Activated gamma-delta T cell (primary cell): ENCODE data around the gene MORN3.
"Not testable (repeated sequence)": the region's sequence is repeated elsewhere in the genome, so short reads cannot be mapped to it uniquely, and the experiment has no call there.

Source experiments
- DNase-seq: peaks from one replicate; lab custom pipeline; 2025; lab: John Stamatoyannopoulos, UW

Gene MORN3

DNA sequence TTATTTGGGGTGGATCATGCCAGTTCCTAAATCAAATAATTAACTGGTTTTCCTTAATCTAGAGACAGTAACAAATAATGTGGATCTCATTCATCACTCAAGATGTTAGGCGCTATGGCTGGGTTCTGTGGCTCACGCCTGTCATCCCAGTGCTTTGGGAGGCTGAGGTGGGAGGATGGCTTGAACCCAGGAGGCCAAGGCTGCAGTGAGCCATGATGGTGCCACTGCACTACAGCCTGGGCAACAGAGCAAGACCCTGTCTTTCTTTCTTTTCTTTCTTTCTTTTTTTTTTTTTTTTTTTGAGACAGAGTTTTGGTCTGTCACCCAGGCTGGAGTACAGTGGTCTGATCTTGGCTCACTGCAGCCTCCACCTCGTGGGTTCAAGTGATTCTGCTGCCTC, 23.3 kb upstream of the MORN3 start:
- DNase-seq, result not testable (repeated sequence)

DNA sequence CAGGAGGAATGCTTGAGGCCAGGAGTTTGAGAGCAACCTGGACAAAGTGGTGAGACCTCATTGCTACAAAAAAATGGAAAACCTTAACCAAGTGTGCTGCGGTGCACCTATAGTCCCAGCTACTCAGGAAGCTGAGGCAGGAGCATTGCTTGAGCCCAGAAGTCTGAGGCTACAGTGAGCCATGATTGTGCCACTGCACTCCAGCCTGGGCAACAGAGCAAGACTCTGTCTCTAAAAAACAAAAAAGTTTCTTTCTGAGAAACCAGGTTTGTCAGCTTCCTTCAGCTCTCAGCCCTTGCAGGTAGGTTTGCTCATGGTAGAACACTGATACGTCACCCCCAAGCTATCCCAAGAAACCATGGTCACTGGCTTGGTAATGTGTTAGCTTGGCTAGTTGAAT, 20.0 kb upstream of the MORN3 start:
- no peak for DNase-seq

GRCh38 chr12:121688966-121689365, 19.5 kb upstream of the MORN3 start:
- no peak for DNase-seq

GRCh38 chr12:121679661-121680197, 10.3 kb upstream of the MORN3 start:
- not testable (repeated sequence) for DNase-seq

DNA sequence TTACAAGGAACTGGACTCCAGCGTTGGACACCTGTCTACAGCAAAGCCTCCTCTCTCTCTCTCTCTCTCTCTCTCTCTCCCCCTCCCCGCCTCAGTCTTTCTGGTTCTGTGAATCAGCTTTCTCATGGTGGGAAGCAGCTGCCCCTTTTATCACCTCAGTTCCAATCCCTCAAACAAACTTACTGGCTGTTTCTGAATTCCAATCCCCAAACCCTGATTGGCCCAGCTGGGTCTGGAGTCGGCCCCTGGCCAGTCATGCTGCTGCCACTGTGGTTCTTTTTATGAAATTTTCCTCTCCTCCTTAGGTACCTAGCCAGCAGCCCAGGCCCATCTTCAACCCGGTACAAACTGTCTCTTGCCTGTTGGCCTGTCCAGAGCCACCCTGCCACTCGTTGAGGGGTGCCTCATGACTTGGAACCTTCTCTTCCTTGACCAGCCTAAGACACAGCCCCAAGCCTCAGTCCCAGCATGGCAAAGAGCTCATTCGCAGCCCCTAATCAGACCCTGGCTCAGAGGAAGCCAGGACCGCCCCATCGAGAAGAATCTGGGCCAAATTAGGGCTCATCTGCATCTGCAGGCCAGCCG, 9.4 kb upstream of the MORN3 start:
- no peak for DNase-seq

GRCh38 chr12:121678305-121678704, 8.9 kb upstream of the MORN3 start:
- no peak for DNase-seq

- DNase-seq, result no peak
These were observed 6.7 kb upstream of the MORN3 start for GRCh38 chr12:121676190-121676589.

DNA sequence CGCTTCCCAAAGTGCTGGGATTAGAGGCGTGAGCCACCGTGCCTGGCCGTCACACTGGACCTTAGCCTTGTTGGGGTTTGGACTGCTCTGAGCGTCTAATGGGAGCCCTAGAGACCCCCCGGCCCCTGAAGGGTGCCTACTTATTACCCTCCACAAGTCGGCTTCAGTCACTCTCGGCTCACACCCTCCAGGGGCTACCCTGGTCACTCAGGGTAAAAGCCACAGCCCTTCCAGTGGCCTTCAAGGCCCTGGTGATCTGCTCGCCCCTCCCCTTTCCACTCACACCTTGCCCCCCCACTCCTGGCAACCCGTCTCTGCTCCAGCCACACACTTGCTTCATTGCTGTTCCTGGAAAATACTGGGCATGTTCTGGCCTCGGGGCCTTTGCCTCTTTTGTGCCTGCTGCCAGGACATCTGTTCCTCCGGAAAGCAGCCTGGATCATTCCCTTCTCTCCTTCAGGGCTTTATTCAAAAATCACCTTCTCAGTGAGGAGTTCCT, 3.6 kb upstream of the MORN3 start:
- DNase-seq, result no peak

- DNase-seq, result no peak
These were observed 519 bp downstream of the MORN3 start for GRCh38 chr12:121668750-121669520.

DNA sequence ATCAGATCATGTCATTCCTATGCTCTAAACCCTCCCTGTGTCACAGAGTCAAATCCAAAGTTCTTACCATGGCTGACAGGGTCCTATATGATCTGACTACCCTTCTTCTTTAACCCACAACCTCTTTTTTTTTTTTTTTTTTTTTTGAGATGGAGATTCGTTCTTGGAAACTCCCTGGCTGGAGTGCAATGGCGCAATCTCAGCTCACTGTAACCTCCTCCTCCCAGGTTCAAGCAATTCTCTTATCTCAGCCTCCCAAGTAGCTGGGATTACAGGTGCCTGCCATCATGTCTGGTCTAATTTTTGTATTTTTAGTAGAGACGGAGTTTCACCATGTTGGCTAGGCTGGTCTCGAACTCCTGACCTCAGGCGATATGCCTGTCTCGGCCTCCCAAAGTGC, 2.6 kb downstream of the MORN3 start:
- DNase-seq, result not testable (repeated sequence)

DNA sequence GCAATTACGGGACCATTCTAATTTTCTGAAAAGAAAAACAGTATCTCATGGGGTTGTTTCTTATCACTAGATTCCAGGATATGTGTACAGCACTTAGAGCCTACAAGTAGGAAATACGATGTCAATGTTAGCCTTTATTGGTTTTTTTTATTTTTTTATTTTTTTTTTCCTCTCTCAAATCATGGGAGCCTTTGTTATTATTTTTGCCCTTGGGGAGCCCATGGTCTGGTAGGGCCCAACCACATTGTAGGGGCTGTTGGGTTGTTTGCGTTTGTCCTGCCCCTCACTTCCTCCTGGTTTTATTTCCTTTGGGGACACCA, 5.9 kb downstream of the MORN3 start:
- no peak for DNase-seq

DNA sequence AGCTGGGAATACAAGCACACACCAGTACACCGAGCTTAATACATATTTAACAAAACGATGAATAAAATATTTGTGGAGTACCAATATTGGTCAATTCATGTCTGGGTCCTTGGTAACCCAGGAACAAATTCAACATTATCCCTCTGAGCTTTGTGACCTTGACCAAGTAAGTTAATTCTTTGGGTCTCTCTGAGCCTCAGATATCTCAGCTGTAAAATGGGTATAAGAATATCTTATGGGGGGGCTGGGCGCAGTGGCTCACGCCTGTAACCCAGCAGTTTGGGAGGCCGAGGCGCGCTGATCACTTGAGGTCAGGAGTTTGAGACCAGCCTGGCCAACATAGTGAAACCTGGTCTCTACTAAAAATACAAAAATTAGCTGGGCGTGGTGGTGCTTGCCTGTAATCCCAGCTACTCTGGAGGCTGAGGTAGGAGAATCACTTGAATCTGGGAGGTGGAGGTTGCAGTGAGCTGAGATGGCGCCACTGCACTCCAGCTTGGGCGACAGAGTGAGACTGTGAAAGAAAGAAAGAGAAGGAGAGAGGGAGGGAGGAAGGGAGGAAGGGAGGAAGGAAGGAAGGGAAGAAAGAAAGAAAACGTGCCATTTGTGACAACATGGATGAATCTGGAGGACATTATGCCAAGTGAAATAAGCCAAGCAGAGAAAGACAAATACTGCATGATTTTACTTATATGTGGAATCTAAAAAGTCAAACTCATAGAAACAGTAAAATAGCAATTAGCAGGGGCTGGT, 7.9 kb downstream of the MORN3 start:
- DNase-seq, result not testable (repeated sequence)

DNA sequence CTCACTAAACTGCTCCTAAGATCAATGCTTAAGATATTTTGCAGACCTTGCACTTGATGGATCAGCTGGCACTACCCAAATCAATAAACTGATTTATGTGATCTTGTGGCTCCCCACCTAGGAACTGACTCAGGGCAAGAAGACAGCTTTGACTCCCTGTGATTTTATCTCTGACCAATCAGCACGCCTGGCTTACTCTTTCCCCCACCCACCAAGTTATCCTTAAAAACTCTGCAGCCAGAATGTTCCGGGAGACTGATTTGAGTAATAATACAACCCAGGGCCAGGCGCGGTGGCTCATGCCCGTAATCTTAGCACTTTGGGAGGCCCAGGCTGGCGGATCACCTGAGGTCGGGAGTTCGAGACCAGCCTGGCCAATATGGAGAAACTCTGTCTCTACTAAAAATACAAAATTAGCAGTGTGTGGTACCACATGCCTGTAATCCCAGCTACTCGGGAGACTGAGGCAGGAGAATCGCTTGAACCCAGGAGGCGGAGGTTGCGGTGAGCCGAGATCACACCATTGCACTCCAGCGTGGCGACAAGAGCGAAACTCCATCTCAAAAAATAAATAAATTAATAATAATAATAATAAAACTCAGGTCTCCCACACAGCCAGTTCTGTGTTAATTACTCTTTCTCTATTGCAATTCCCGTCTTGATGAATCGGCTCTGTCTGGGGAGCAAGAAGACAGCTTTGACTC, 12.0 kb downstream of the MORN3 start:
- no peak for DNase-seq

DNA sequence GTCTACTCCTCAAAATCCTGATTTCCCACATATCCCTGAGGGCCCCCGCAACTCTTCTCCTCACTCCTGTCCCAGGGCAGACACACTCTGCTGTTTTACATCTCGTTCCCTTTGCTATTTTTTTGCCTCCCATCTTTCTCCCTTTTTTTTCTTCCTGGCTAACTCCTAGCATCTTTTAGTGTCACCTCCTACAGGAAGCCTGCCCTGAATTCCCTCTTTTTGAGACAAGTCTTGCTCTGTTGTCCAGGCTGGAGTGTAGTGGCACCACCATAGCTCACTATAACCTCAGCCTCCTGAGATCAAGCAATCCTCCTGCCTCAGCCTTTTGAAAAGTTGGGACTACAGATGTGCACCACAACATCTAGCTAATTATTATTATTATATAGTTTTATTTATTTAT, 13.3 kb downstream of the MORN3 start:
- no peak for DNase-seq

DNA sequence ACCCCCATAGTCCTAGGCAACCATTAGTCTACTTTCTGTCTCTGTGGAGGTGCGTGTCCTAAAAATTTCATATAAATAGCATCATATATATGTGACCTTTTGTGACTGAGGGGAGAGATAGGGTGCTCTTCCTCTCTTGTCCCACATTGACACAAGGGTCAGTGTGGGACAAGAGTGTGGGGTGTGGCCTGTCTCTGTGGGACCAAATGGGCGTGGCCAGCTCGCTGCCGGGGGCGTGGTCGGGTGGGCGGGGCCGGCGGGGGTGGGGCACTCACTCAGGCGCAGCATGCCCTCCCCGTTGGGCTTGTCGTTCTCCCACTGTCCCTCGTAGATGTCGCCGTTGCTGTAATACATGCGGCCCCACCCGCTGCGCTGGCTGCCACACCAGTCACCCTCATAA, 15.5 kb downstream of the MORN3 start:
- DNase-seq, result no peak

- DNase-seq, result no peak
These were observed 16.5 kb downstream of the MORN3 start for GRCh38 chr12:121652767-121653497.

DNA sequence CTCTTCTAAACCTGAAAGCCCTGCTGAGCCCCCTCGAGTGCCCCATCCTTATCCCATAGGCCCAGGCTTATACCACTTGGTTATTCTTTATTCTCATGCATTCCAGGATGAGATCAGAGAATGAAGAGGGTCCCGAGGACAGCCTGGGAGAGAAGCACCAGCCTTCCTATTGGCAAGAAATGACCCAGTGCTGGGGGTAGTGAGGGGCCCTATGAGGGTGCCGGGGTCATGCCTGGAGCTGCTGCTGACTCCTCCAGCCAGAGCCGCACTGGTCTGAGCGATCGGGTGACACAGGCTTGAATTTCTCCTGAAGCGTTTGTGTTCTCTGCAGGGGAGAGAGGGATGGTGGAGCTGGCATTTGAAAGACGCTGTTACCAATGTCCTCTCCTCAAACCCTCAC, 18.1 kb downstream of the MORN3 start:
- DNase-seq, result no peak

GRCh38 chr12:121649819-121650353, 19.6 kb downstream of the MORN3 start:
- DNase-seq, result no peak

DNA sequence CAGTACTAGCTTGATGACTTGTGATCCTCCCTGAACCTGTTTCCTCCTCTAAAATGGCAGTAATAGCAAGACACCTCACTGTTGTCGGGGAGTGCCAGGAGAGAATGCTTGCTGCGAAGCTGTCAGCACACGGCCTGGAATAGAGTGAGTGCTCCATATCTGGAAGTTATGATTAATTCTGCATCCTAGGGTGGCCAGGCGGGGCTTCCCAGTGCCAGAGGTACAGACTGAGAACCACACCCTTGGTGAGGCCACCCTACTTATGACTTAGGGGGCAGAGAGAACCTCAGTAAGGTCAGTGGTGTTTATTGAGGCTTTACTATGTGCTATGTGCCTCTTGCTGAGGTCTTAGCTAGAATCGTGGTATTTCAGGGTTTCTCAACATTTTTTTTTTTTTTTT, 20.1 kb downstream of the MORN3 start:
- DNase-seq, result no peak

DNA sequence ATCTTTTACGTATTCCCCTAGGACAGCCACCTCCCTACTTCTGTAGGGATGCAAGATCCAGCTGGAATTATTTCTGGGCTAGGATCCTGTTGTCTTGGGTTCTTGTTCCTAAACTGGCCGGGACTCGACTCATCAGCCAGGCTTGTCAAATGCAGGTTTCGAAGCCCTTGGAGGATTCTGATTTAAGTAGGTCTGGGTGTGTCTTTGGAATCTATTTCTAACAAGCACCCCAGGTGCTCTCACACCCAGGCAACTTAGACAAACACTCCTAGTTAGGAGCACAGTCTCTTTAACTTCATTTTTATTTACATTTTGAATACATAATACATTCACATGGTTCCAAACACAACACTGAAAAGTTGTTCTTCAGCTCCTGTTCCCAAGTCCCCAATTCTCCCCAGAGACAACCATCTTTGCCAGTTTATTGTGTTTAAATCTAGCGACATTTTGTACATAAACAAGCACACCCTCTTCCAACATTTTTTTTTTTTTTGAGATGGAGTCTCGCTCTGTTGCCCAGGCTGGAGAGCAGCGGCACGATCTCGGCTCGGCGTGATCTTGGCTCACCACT, 20.9 kb downstream of the MORN3 start:
- no peak for DNase-seq

DNA sequence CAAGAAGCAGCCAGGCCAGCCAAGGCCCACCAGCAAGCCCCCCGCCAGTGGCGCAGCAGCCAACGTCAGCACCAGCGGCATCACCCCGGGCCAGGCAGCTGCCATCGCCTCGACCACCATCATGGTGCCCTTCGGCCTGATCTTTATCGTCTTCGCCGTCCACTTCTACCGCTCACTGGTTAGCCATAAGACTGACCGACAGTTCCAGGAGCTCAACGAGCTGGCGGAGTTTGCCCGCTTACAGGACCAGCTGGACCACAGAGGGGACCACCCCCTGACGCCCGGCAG, 28.2 kb downstream of the MORN3 start:
- DNase-seq, result no peak
